Sigmoid colon (tissue), 7 donors: ENCODE data around the gene TWNK. TPM values are rescaled to one million over a fixed set of nuclear protein-coding genes. Genes with fewer than 3 reads are reported as not detected.

Source experiments
- DNase-seq: peaks from one replicate; pipeline ENCODE4 v3.0.0-alpha.2; 2019
- H3K27ac ChIP-seq, 4 donors: fragments of 200-600 bp; sonication (generic); one replicate each; pipeline ENCODE4 v1.5.1; 2016 to 2019; ENCODE audit warnings: mild to moderate bottlenecking in 1 of 4
- H3K27me3 ChIP-seq, 3 donors: fragments of 200-600 bp; sonication (generic); one replicate each; pipeline ENCODE4 v1.5.1; 2019; ENCODE audit warnings: mild to moderate bottlenecking in 1 of 3
- H3K36me3 ChIP-seq, 4 donors: fragments of 200-600 bp; sonication (generic); one replicate each; pipeline ENCODE4 v1.5.1; 2016 to 2019
- H3K4me1 ChIP-seq, 4 donors: fragments of 200-600 bp; sonication (generic); one replicate each; pipeline ENCODE4 v1.5.1; 2017 to 2019
- H3K4me3 ChIP-seq, 4 donors: fragments of 200-600 bp; sonication (generic); one replicate each; pipeline ENCODE4 v1.5.1; 2017 to 2019; ENCODE audit warnings: mild to moderate bottlenecking in 2 of 4, moderate library complexity in 1 of 4
- H3K9me3 ChIP-seq, 4 donors: fragments of 200-600 bp in 3 of 4; sonication (generic) in 3 of 4; one replicate each; pipeline versions ENCODE4 v1.5.1 to v1.6.1; 2013 to 2019
- CTCF ChIP-seq, 4 experiments: fragments of 450-650 bp in 3 of 4; fragments of 200-600 bp in 1 of 4; IDR thresholded peaks; one replicate each; pipeline ENCODE4 v1.5.1; 2016 to 2019; ENCODE audit warnings: antibody characterized with exemption in 4 of 4, mild to moderate bottlenecking in 3 of 4, moderate library complexity in 2 of 4
- EP300 ChIP-seq, 4 donors: sonication (generic); formaldehyde crosslinking; IDR thresholded peaks; one replicate each; pipeline ENCODE4 v1.6.1; 2017; ENCODE audit warnings: antibody characterized with exemption in 4 of 4
- POLR2A ChIP-seq, 2 donors: fragments of 450-650 bp; IDR thresholded peaks; one replicate each; pipeline ENCODE4 v1.6.1; 2016; ENCODE audit warnings: antibody characterized with exemption in 2 of 2, mild to moderate bottlenecking in 2 of 2, moderate library complexity in 2 of 2
- POLR2AphosphoS5 ChIP-seq, 4 donors: sonication (generic); formaldehyde crosslinking; IDR thresholded peaks; one replicate each; pipeline ENCODE4 v1.6.1; 2017; ENCODE audit warnings: antibody characterized with exemption in 4 of 4
- WGBS, 2 donors: extraction: QIAGEN DNeasy Blood & Tissue Kit; methylation state at CpG; one replicate each; pipeline ENCODE4 v1.1.7; 2013; 5-methylcytosine and 5-hydroxymethylcytosine counted together
- intact Hi-C: fragments of 100-400 bp; cut with DNase I; formaldehyde crosslinking; loops from one replicate; pipeline ENCODE4 v1.15.1; 2023
- polyA plus RNA-seq, 3 donors: library from polyadenylated mRNA; stranded (reverse); fragments of 200-250 nt; gene quantifications; one replicate each; pipeline ENCODE4 v1.2.3, GENCODE V29; 2013
- total RNA-seq, 4 donors: library from RNA; depleted of rRNA; stranded (reverse); fragments of >200 nt; gene quantifications; one replicate each; pipeline ENCODE4 v1.1.0, GENCODE V29; 2016
- donor health status: healthy with polysubstance abuse.
- donor health status: Bipolar disorder and iron deficiency.
- donor health status: healthy.

The TWNK gene
- total and polyA plus RNA-seq, 7 donors = 2.4 to 9.0 (median 3.9) TPM

DNA sequence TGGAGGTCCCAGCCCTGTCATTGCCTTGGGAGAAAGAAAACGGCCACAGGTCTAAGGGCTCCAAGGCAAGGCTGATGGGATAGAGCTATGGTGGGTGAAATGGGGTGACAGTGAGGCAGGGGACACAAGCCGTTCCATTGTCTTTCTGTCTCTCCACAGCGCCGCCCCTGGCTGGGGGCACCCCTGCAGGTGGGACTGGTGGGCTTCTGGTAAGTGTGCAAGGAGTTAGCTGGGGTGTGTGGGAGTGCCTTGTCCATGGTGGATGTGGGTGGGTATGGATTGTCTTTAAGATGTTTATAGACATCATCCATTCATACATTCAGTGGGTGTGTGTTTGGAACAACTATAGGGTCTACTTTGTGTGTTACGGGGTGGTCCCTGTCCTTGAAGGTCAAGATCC lies 51.1 kb downstream of the TWNK start:
- intact Hi-C loops = loop anchor here (10.0 kb wide), 1 partner anchor 316 kb away; the partner anchor contains the start of gene BTRC
- no peak for TF ChIP-seq POLR2A (IDR thresholded peaks at IDR 0.05)
- TF ChIP-seq POLR2AphosphoS5 (IDR thresholded peaks at IDR 0.05) = no peak
- no peak for TF ChIP-seq CTCF (IDR thresholded peaks at IDR 0.05)
- H3K4me3 ChIP-seq = no peak overlapping the region
- H3K27ac ChIP-seq = no peak overlapping the region
- H3K27me3 ChIP-seq = no peaks in the 10 kb centered on the region
- peaks cover 0 to 19% (median 14%) of the 10 kb centered on the region in 4 donors for H3K4me1 ChIP-seq
- WGBS, 2 donors = 82 to 87% methylated on average over 5 of the region's 5 CpGs
- DNase-seq = no peak
- no peaks in the 10 kb centered on the region for H3K9me3 ChIP-seq
- peaks cover 18 to 55% (median 36%) of the 10 kb centered on the region in 4 donors for H3K36me3 ChIP-seq

DNA sequence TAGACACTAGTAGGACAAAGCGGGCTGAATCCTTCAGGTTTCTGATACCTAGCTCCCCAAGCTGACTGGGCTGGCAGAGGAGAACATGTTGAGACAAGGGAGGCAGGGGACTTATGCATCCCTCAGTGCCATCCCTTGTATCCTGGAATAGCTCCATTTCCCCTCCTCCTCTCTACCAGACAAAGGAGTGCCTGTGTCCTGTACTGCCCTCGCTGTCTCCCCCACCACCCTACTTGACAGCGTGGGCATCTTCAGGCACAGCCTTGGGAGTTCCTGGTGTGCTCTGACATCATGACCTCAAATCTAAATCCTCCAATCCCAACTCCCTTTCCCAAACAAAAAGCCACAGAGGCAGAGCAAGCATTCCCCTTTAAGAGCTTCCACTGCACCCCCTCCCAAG lies 52.7 kb downstream of the TWNK start:
- 95 to 96% methylated on average over 3 of the region's 3 CpGs for WGBS, 2 donors
- intact Hi-C loops = no loop called here
- H3K36me3 ChIP-seq = peaks cover 18 to 51% (median 31%) of the 10 kb centered on the region in 4 donors
- H3K27ac ChIP-seq = no peak overlapping the region
- no peaks in the 10 kb centered on the region for H3K9me3 ChIP-seq
- no peak for DNase-seq
- no peak for TF ChIP-seq EP300 (IDR thresholded peaks at IDR 0.05)
- TF ChIP-seq POLR2AphosphoS5 (IDR thresholded peaks at IDR 0.05) = no peak
- TF ChIP-seq CTCF (IDR thresholded peaks at IDR 0.05) = no peak
- TF ChIP-seq POLR2A (IDR thresholded peaks at IDR 0.05) = no peak
- H3K27me3 ChIP-seq = no peaks in the 10 kb centered on the region
- no peak overlapping the region for H3K4me3 ChIP-seq
- peaks cover 0 to 19% (median 13%) of the 10 kb centered on the region in 4 donors for H3K4me1 ChIP-seq

- no peak for DNase-seq
- TF ChIP-seq EP300 (IDR thresholded peaks at IDR 0.05) (no peak), POLR2A (IDR thresholded peaks at IDR 0.05) (no peak), POLR2AphosphoS5 (IDR thresholded peaks at IDR 0.05) (no peak), CTCF (IDR thresholded peaks at IDR 0.05) (no peak)
- Histone ChIP-seq H3K27ac (no peak overlapping the region), H3K4me1 (peaks cover 0 to 19% (median 13%) of the 10 kb centered on the region in 4 donors), H3K9me3 (no peaks in the 10 kb centered on the region), H3K36me3 (peaks cover 14 to 43% (median 26%) of the 10 kb centered on the region in 4 donors), H3K27me3 (no peaks in the 10 kb centered on the region), H3K4me3 (no peak overlapping the region)
- WGBS, 2 donors = 35 to 39% methylated on average over 2 of the region's 2 CpGs
- intact Hi-C loops = loop anchor here (1.0 kb wide), 1 partner anchor 26 kb away; no protein-coding TSS in a partner anchor
Observed at GRCh38 chr10:101040851-101041250, 53.5 kb downstream of the TWNK start.

GRCh38 chr10:101041252-101041761 lies 54.0 kb downstream of the TWNK start:
- DNase-seq = peak; percentile 93
- intact Hi-C loops = loop anchor here (1.0 kb wide), 1 partner anchor 26 kb away; no protein-coding TSS in a partner anchor
- TF ChIP-seq POLR2AphosphoS5 (IDR thresholded peaks at IDR 0.05) = peak in 1 of 4 donors; percentile 27
- TF ChIP-seq CTCF (IDR thresholded peaks at IDR 0.05) = peak; percentile 49 to 83 (median 76)
- TF ChIP-seq POLR2A (IDR thresholded peaks at IDR 0.05) = no peak
- peaks cover 0 to 4% (median 0%) of the 10 kb centered on the region in 3 donors for H3K27me3 ChIP-seq
- H3K9me3 ChIP-seq = no peaks in the 10 kb centered on the region
- H3K4me3 ChIP-seq = no peak overlapping the region
- H3K4me1 ChIP-seq = peaks cover 0 to 19% (median 13%) of the 10 kb centered on the region in 4 donors
- peaks cover 9 to 39% (median 21%) of the 10 kb centered on the region in 4 donors for H3K36me3 ChIP-seq
- 16 to 27% methylated on average over 6 of the region's 6 CpGs for WGBS, 2 donors
- H3K27ac ChIP-seq = peak overlapping the region in 3 of 4 donors; percentile 83 to 87 (median 86)
